Natural killer cell (primary cell): Measurements from ENCODE around the gene LIAS. TPM values are rescaled to one million over a fixed set of nuclear protein-coding genes. Genes with fewer than 3 reads are reported as not detected.
A peak's percentile ranks its signal among the peaks of the same experiment; 100 is the strongest.

Source experiments
- ATAC-seq, 3 donors: fragments of 150-1000 bp in 2 of 3; fragments of 200-7000 bp in 1 of 3; cut with Tn5 transposase; 1 replicate in 1 of 3; 2 replicates in 2 of 3; pipeline ENCODE4 v1.10.0; 2021; ENCODE audit warnings: mild to moderate bottlenecking in 2 of 3, moderate library complexity in 2 of 3
- DNase-seq, 2 donors: peaks; one replicate each; pipeline versions ENCODE4 v3.0.0 to v3.0.0-alpha.2; 2013 to 2021; ENCODE audit warnings: mixed read lengths in 1 of 2
- H3K27ac ChIP-seq: one replicate; pipeline ENCODE4 v1.5.1; 2013; ENCODE audit warnings: mild to moderate bottlenecking, low read length
- H3K27me3 ChIP-seq: one replicate; pipeline ENCODE4 v1.6.1; 2013; ENCODE audit warnings: low read length; ENCODE audit not compliant: control insufficient read depth, insufficient read depth
- H3K36me3 ChIP-seq: one replicate; pipeline ENCODE4 v1.6.1; 2013; ENCODE audit warnings: low read length; ENCODE audit not compliant: control insufficient read depth, insufficient read depth
- H3K4me1 ChIP-seq: one replicate; pipeline ENCODE4 v1.6.1; 2013; ENCODE audit warnings: low read length; ENCODE audit not compliant: control insufficient read depth, insufficient read depth
- H3K4me3 ChIP-seq: one replicate; pipeline ENCODE4 v1.5.1; 2013; ENCODE audit warnings: low read length
- H3K9me3 ChIP-seq: one replicate; pipeline ENCODE4 v1.6.1; 2013; ENCODE audit warnings: low read length; ENCODE audit not compliant: control insufficient read depth, insufficient read depth
- H3K27ac Mint-ChIP-seq, 2 donors: one replicate each; pipeline ENCODE4 v1.8.0; 2022; ENCODE audit warnings: mild to moderate bottlenecking in 2 of 2, mixed read lengths in 2 of 2, moderate library complexity in 1 of 2
- H3K27me3 Mint-ChIP-seq, 2 donors: one replicate each; pipeline ENCODE4 v1.8.0; 2022; ENCODE audit warnings: low read depth in 2 of 2, mixed read lengths in 2 of 2
- H3K36me3 Mint-ChIP-seq: one replicate; pipeline ENCODE4 v1.8.0; 2022; ENCODE audit warnings: mixed read lengths
- H3K4me1 Mint-ChIP-seq, 2 donors: one replicate each; pipeline ENCODE4 v1.8.0; 2022; ENCODE audit warnings: mixed read lengths in 2 of 2
- H3K4me3 Mint-ChIP-seq: one replicate; pipeline ENCODE4 v1.8.0; 2022; ENCODE audit warnings: mild to moderate bottlenecking, moderate library complexity, mixed read lengths
- H3K9me3 Mint-ChIP-seq, 2 donors: one replicate each; pipeline ENCODE4 v1.8.0; 2022; ENCODE audit warnings: mixed read lengths in 2 of 2
- CTCF ChIP-seq: fragments of 200-600 bp; IDR thresholded peaks from one replicate; pipeline ENCODE4 v1.8.0; 2022; ENCODE audit warnings: antibody characterized with exemption
- WGBS: methylation state at CpG from one replicate; pipeline ENCODE4 v1.1.7; 2013; ENCODE audit warnings: missing lambda C conversion rate; ENCODE audit not compliant: insufficient coverage; 5-methylcytosine and 5-hydroxymethylcytosine counted together
- intact Hi-C: fragments of 100-400 bp; cut with micrococcal nuclease; formaldehyde crosslinking; loops from one replicate; pipeline ENCODE4 v1.14.2; 2022
- total RNA-seq, 4 donors: library from RNA; stranded (reverse); fragments of 120-200 nt in 1 of 4; gene quantifications; one replicate each; pipeline versions ENCODE4 v1.2.3 to v1.2.4, GENCODE V29; 2013 to 2022

Gene LIAS
- total RNA-seq, 3 donors from 2014 or later (not counting 1 experiment from before 2014, with no cell fraction given), result 10.6 to 14.3 (median 11.9) TPM

GRCh38 chr4:39466747-39467146 is 7.9 kb downstream of the LIAS start:
- H3K4me1 ChIP-seq, result no peaks in the 10 kb centered on the region
- H3K36me3 ChIP-seq, result peaks cover 24% of the 10 kb centered on the region
- H3K27ac Mint-ChIP-seq, result no peak overlapping the region
- no peak overlapping the region for H3K4me3 ChIP-seq
- no peak for DNase-seq
- H3K27ac ChIP-seq, result no peak overlapping the region
- no peaks in the 10 kb centered on the region for H3K4me1 Mint-ChIP-seq
- H3K36me3 Mint-ChIP-seq, result no peaks in the 10 kb centered on the region
- H3K9me3 Mint-ChIP-seq, result no peaks in the 10 kb centered on the region
- 100% methylated on average over 2 of the region's 4 CpGs for WGBS
- no peak for TF ChIP-seq CTCF
- no peak for ATAC-seq
- no peaks in the 10 kb centered on the region for H3K27me3 Mint-ChIP-seq
- intact Hi-C loops, result no loop called here
- H3K27me3 ChIP-seq, result no peaks in the 10 kb centered on the region
- H3K4me3 Mint-ChIP-seq, result no peak overlapping the region
- no peaks in the 10 kb centered on the region for H3K9me3 ChIP-seq

GRCh38 chr4:39467464-39467863 is 8.6 kb downstream of the LIAS start:
- intact Hi-C loops, result no loop called here
- 90% methylated on average over 4 of the region's 4 CpGs for WGBS
- peaks cover 25% of the 10 kb centered on the region for H3K36me3 ChIP-seq

GRCh38 chr4:39469429-39470077 is 10.7 kb downstream of the LIAS start:
- Mint-ChIP-seq H3K27me3 (no peaks in the 10 kb centered on the region), H3K9me3 (no peaks in the 10 kb centered on the region), H3K4me3 (no peak overlapping the region), H3K4me1 (no peaks in the 10 kb centered on the region), H3K27ac (peak overlapping the region in 1 of 2 donors; percentile 36), H3K36me3 (no peaks in the 10 kb centered on the region)
- Histone ChIP-seq H3K27ac (no peak overlapping the region), H3K4me3 (no peak overlapping the region), H3K27me3 (no peaks in the 10 kb centered on the region), H3K36me3 (peaks cover 26% of the 10 kb centered on the region), H3K9me3 (no peaks in the 10 kb centered on the region), H3K4me1 (no peaks in the 10 kb centered on the region)
- intact Hi-C loops, result loop anchor here (1.0 kb wide), 1 partner anchor 507 kb away; no protein-coding TSS in a partner anchor
- 72% methylated on average over 4 of the region's 4 CpGs for WGBS
- peak in 1 of 2 donors; percentile 68 for DNase-seq
- ATAC-seq, result peak; percentile 83 to 96 (median 87)
- peak; percentile 91 for TF ChIP-seq CTCF

More at GRCh38 chr4:39467464-39467863, 8.6 kb downstream of the LIAS start:
- H3K27ac ChIP-seq, result no peak overlapping the region
- no peak for TF ChIP-seq CTCF
- no peaks in the 10 kb centered on the region for H3K27me3 ChIP-seq
- no peaks in the 10 kb centered on the region for H3K9me3 Mint-ChIP-seq
- no peaks in the 10 kb centered on the region for H3K27me3 Mint-ChIP-seq
- no peak for ATAC-seq
- no peaks in the 10 kb centered on the region for H3K36me3 Mint-ChIP-seq
- no peaks in the 10 kb centered on the region for H3K9me3 ChIP-seq
- no peaks in the 10 kb centered on the region for H3K4me1 ChIP-seq
- H3K4me3 Mint-ChIP-seq, result no peak overlapping the region
- no peak overlapping the region for H3K4me3 ChIP-seq
- H3K27ac Mint-ChIP-seq, result no peak overlapping the region
- H3K4me1 Mint-ChIP-seq, result no peaks in the 10 kb centered on the region
- DNase-seq, result no peak

GRCh38 chr4:39470402-39470801 is 11.5 kb downstream of the LIAS start:
- H3K27me3 Mint-ChIP-seq, result no peaks in the 10 kb centered on the region
- DNase-seq (no peak), ATAC-seq (no peak)
- Histone ChIP-seq H3K36me3 (peaks cover 21% of the 10 kb centered on the region), H3K27me3 (no peaks in the 10 kb centered on the region), H3K9me3 (no peaks in the 10 kb centered on the region), H3K27ac (no peak overlapping the region), H3K4me3 (no peak overlapping the region), H3K4me1 (no peaks in the 10 kb centered on the region)
- H3K4me3 Mint-ChIP-seq, result no peak overlapping the region
- no peaks in the 10 kb centered on the region for H3K36me3 Mint-ChIP-seq
- H3K27ac Mint-ChIP-seq, result no peak overlapping the region
- no peaks in the 10 kb centered on the region for H3K4me1 Mint-ChIP-seq
- no peaks in the 10 kb centered on the region for H3K9me3 Mint-ChIP-seq
- WGBS, result 94% methylated on average over 1 of the region's 1 CpG
- no peak for TF ChIP-seq CTCF
- intact Hi-C loops, result no loop called here
